ENCODE measurements around the gene CBLL1. TPM values are rescaled to one million over a fixed set of nuclear protein-coding genes. Genes with fewer than 3 reads are reported as not detected.

The CBLL1 gene
- total and polyA plus RNA-seq, 10 of the 15 experiments (the other 5 are each of a cell fraction or from before 2014, with no cell fraction given), result 7.2 to 40.1 (median 23.4) TPM

- TF ChIP-seq, protein P1, sequence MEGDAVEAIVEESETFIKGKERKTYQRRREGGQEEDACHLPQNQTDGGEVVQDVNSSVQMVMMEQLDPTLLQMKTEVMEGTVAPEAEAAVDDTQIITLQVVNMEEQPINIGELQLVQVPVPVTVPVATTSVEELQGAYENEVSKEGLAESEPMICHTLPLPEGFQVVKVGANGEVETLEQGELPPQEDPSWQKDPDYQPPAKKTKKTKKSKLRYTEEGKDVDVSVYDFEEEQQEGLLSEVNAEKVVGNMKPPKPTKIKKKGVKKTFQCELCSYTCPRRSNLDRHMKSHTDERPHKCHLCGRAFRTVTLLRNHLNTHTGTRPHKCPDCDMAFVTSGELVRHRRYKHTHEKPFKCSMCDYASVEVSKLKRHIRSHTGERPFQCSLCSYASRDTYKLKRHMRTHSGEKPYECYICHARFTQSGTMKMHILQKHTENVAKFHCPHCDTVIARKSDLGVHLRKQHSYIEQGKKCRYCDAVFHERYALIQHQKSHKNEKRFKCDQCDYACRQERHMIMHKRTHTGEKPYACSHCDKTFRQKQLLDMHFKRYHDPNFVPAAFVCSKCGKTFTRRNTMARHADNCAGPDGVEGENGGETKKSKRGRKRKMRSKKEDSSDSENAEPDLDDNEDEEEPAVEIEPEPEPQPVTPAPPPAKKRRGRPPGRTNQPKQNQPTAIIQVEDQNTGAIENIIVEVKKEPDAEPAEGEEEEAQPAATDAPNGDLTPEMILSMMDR (IDR thresholded peaks at IDR 0.05 in 2 of 3, conservative IDR thresholded peaks at IDR 0.05 in 1 of 3; ENCODE audit: control insufficient read depth in 2 of 3, extremely low read depth in 1 of 3, insufficient read depth in 1 of 3, low read depth in 3 of 3, low read length in 3 of 3), result no peak
- TF ChIP-seq CREB1 (IDR thresholded peaks at IDR 0.05; ENCODE audit: low read depth) (no peak), HCFC1 (IDR thresholded peaks at IDR 0.05; ENCODE audit: low read length) (no peak), ZBED1 (IDR thresholded peaks at IDR 0.05; ENCODE audit: borderline replicate concordance) (no peak; the same call in 1 of the 2 replicates), ELK1 (IDR thresholded peaks at IDR 0.05; ENCODE audit: low read depth, low read length) (peak; percentile 85; the same call in 1 of the 2 replicates), BRCA1 (IDR thresholded peaks at IDR 0.05; ENCODE audit: low read depth, low read length) (no peak), NFXL1 (IDR thresholded peaks at IDR 0.05; ENCODE audit: borderline replicate concordance) (no peak), POLR2AphosphoS5 (IDR thresholded peaks at IDR 0.05; ENCODE audit: low read length) (no peak; the same call in 1 of the 2 replicates), IRF4 (IDR thresholded peaks at IDR 0.05; ENCODE audit: low read depth, low read length) (peak; percentile 83), NRF1 (conservative IDR thresholded peaks at IDR 0.05; ENCODE audit: low read depth, low read length) (no peak), RBBP5 (conservative IDR thresholded peaks at IDR 0.05) (no peak), ZNF217 (IDR thresholded peaks at IDR 0.05) (no peak), CBFB (IDR thresholded peaks at IDR 0.05; ENCODE audit: low read depth) (peak; percentile 74), ZSCAN29 (IDR thresholded peaks at IDR 0.05) (no peak), FOS (IDR thresholded peaks at IDR 0.05; ENCODE audit: borderline replicate concordance, extremely low read depth, insufficient read length) (no peak), STAT3 (IDR thresholded peaks at IDR 0.05; ENCODE audit: low read depth, low read length) (0 out of 2 replicates have a peak, but pooled peaks have one; percentile 28), YBX1 (IDR thresholded peaks at IDR 0.05) (no peak), ATF7 (IDR thresholded peaks at IDR 0.05; ENCODE audit: low read depth) (0 out of 2 replicates have a peak, but pooled peaks have one; percentile 39), JUND (IDR thresholded peaks at IDR 0.05; ENCODE audit: low read depth, low read length) (no peak), CHD2 (IDR thresholded peaks at IDR 0.05; ENCODE audit: borderline replicate concordance, low read depth, low read length) (no peak), PAX5 (IDR thresholded peaks at IDR 0.05; ENCODE audit: borderline replicate concordance, low read depth, low read length) (peak; percentile 62; the same call in 1 of the 2 replicates), CBX3 (IDR thresholded peaks at IDR 0.05; ENCODE audit: borderline replicate concordance, low read depth) (no peak), SIN3A (IDR thresholded peaks at IDR 0.05; ENCODE audit: low read depth, low read length) (no peak; the same call in 1 of the 2 replicates), SPI1 (IDR thresholded peaks at IDR 0.05; ENCODE audit: borderline replicate concordance, insufficient read depth, low read depth, low read length) (peak; percentile 97), CHD4 (IDR thresholded peaks at IDR 0.05) (no peak), CEBPB (IDR thresholded peaks at IDR 0.05; ENCODE audit: borderline replicate concordance in 1 of 2, low read depth in 2 of 2, low read length in 2 of 2) (no peak)
- TF ChIP-seq, protein P2, sequence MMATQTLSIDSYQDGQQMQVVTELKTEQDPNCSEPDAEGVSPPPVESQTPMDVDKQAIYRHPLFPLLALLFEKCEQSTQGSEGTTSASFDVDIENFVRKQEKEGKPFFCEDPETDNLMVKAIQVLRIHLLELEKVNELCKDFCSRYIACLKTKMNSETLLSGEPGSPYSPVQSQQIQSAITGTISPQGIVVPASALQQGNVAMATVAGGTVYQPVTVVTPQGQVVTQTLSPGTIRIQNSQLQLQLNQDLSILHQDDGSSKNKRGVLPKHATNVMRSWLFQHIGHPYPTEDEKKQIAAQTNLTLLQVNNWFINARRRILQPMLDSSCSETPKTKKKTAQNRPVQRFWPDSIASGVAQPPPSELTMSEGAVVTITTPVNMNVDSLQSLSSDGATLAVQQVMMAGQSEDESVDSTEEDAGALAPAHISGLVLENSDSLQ (IDR thresholded peaks at IDR 0.05), result peak; percentile 84
- TF ChIP-seq, protein P3, sequence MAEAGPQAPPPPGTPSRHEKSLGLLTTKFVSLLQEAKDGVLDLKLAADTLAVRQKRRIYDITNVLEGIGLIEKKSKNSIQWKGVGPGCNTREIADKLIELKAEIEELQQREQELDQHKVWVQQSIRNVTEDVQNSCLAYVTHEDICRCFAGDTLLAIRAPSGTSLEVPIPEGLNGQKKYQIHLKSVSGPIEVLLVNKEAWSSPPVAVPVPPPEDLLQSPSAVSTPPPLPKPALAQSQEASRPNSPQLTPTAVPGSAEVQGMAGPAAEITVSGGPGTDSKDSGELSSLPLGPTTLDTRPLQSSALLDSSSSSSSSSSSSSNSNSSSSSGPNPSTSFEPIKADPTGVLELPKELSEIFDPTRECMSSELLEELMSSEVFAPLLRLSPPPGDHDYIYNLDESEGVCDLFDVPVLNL (IDR thresholded peaks at IDR 0.05; ENCODE audit: low read depth, low read length), result no peak
These were observed 1.0 kb upstream of the CBLL1 start (continued) for GRCh38 chr7:107742678-107743566.
